ENCODE measurements around the gene SLC6A8.
A peak's percentile ranks its signal among the peaks of the same experiment; 100 is the strongest.

Gene SLC6A8

DNA sequence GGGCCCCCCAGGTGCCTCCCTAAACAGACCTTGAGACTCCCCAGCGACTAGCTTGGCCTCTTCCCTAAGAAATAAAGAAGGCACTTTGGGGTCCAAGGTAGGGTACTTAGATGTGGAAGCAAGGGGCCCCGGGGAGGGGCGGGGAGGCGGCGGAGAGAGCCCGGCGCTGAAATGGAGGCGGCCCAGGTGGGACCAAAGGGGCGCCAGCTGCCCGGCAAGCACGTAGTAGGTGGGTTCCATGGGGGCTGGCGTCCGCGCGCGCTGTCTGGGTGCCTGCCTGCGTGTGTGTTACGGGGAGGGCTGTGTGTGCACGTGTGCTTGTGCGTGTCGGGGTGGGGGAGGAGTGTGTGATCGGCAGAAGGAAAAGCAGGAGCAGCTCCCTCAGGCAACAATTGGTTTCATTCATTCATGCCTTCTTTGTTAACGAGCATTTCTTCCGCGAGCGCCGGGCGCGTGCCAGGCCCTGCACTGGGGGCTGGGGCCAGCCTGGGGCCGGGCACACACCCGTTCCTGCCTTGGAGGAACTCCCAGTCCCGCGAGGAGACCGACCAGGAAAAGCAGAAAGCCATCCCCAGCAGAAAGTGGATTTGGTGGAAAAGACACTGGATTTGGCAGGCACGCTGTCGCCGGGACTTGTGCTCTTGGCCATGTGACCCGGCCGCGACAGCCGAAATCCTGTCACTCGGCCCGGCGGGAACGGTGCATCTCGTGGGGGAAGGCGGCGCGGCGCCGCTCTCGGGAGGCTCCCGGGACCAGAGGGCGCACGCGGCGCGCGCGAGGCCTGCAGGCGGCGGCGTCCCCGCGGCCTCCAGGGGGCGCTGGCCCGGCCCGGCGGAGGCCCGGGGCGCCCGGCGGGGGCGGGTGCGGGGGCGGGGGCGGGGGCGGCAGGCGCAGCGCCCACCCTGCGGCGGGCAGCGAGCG is 44.0 kb upstream of the SLC6A8 start:
- Histone ChIP-seq H3K18ac (ENCODE audit: low read length) (peak overlapping the region; percentile 48), H4K91ac (ENCODE audit: low read depth, low read length, poor library complexity) (no peak overlapping the region), H3K4me3 (ENCODE audit: low read length in 2 of 2) (peak overlapping the region; percentile 29 to 64), H3K36me3 (replicated peaks in 1 of 2; ENCODE audit: control insufficient read depth in 2 of 2, insufficient read depth in 2 of 2, low read length in 2 of 2) (no peaks in the 10 kb centered on the region), H3K4me2 (ENCODE audit: insufficient read depth, low read length, poor library complexity, severe bottlenecking) (peak overlapping the region; percentile 54), H3K4ac (ENCODE audit: low read length) (no peak overlapping the region), H3K79me1 (ENCODE audit: low read depth, low read length) (no peaks in the 10 kb centered on the region), H3K9ac (ENCODE audit: low read depth, low read length, poor library complexity) (no peak overlapping the region), H2BK12ac (ENCODE audit: low read length) (no peak overlapping the region), H2BK120ac (ENCODE audit: low read depth, low read length) (no peak overlapping the region), H3K23ac (ENCODE audit: low read depth, low read length, poor library complexity) (no peak overlapping the region), H2BK15ac (ENCODE audit: low read length) (no peak overlapping the region), H3K9me3 (replicated peaks in 1 of 2; ENCODE audit: control insufficient read depth in 2 of 2, insufficient read depth in 1 of 2, low read depth in 1 of 2, low read length in 2 of 2) (no peaks in the 10 kb centered on the region), H2AFZ (ENCODE audit: low read length) (peak overlapping the region; percentile 90), H3K27ac (replicated peaks; ENCODE audit: low read length) (no peak overlapping the region), H3K27me3 (ENCODE audit: control insufficient read depth in 3 of 3, insufficient read depth in 3 of 3, low read depth in 1 of 3, low read length in 3 of 3) (peaks cover 7 to 89% (median 56%) of the 10 kb centered on the region in 3 experiments), H4K8ac (ENCODE audit: low read depth, low read length) (no peak overlapping the region), H3K14ac (ENCODE audit: low read length) (no peak overlapping the region), H3K4me1 (ENCODE audit: control insufficient read depth in 2 of 2, insufficient read depth in 1 of 2, low read depth in 1 of 2, low read length in 2 of 2) (peaks cover 14 to 16% of the 10 kb centered on the region in 2 donors), H2AK5ac (ENCODE audit: low read depth, low read length) (no peak overlapping the region), H2BK5ac (ENCODE audit: low read length) (no peak overlapping the region)
- no CpG with 5 or more reads among the region's 84 CpGs for WGBS, 2 donors (ENCODE audit: extremely low coverage in 2 of 2, insufficient read length in 2 of 2, insufficient replicate concordance in 1 of 2)
- DNase-seq (ENCODE audit: low spot score) = no peak

DNA sequence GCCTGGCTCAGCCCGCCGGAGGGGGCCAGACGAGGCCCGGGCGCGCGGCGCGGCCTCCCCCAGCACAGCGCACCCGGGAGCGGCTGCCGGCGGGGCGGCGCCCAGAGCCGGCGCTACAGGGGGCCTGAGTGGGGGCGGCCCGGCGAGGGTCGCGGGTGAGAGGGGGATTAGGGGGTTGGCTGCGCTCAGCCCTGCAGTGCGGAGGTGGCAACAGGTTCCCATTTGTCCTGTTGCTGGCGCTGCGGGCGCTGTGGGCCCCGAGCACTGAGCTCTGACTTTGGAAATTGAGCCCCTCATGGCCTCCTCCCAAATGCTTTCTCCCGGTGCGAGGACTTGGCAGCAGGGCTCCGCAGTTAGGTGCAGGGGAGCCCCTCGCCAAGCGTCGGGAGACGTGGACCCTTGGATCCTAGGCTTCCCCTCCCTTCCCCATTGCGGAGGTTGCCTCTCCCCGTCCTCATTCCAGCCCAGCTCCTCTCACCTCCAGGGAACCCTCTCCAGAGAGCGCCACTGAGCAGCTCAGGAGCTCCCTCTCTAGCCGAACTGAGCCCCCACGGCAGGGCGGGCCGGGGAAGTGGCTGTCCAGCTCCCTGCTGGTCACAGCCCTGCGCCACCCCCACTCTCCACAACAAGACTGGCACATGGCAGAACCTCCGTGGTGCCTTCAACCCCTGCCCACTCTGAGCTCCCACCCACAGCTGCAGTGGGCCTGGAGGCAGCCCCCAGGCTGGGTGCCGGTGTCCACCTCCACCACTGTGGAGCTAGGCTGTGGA is 43.2 kb upstream of the SLC6A8 start:
- no peaks in the 10 kb centered on the region for H3K79me1 ChIP-seq (ENCODE audit: low read depth, low read length)
- H2AFZ ChIP-seq (ENCODE audit: low read length) = peak overlapping the region; percentile 73
- H2BK120ac ChIP-seq (ENCODE audit: low read depth, low read length) = no peak overlapping the region
- no peak for DNase-seq (ENCODE audit: low spot score)
- H2AK5ac ChIP-seq (ENCODE audit: low read depth, low read length) = no peak overlapping the region
- no peak overlapping the region for H3K14ac ChIP-seq (ENCODE audit: low read length)
- no peak overlapping the region for H4K8ac ChIP-seq (ENCODE audit: low read depth, low read length)
- H2BK15ac ChIP-seq (ENCODE audit: low read length) = no peak overlapping the region
- H3K36me3 ChIP-seq (replicated peaks in 1 of 2; ENCODE audit: control insufficient read depth in 2 of 2, insufficient read depth in 2 of 2, low read length in 2 of 2) = no peaks in the 10 kb centered on the region
- no peak overlapping the region for H2BK5ac ChIP-seq (ENCODE audit: low read length)
- H3K9ac ChIP-seq (ENCODE audit: low read depth, low read length, poor library complexity) = no peak overlapping the region
- peak overlapping the region; percentile 54 for H3K4me2 ChIP-seq (ENCODE audit: insufficient read depth, low read length, poor library complexity, severe bottlenecking)
- H2BK12ac ChIP-seq (ENCODE audit: low read length) = no peak overlapping the region
- H3K23ac ChIP-seq (ENCODE audit: low read depth, low read length, poor library complexity) = no peak overlapping the region
- H3K9me3 ChIP-seq (replicated peaks in 1 of 2; ENCODE audit: control insufficient read depth in 2 of 2, insufficient read depth in 1 of 2, low read depth in 1 of 2, low read length in 2 of 2) = no peaks in the 10 kb centered on the region
- H4K91ac ChIP-seq (ENCODE audit: low read depth, low read length, poor library complexity) = no peak overlapping the region
- no peak overlapping the region for H3K4ac ChIP-seq (ENCODE audit: low read length)
- peak overlapping the region; percentile 48 for H3K18ac ChIP-seq (ENCODE audit: low read length)
- peak overlapping the region; percentile 20 to 64 for H3K4me3 ChIP-seq (ENCODE audit: low read length in 2 of 2)
- peaks cover 14 to 16% of the 10 kb centered on the region in 2 donors for H3K4me1 ChIP-seq (ENCODE audit: control insufficient read depth in 2 of 2, insufficient read depth in 1 of 2, low read depth in 1 of 2, low read length in 2 of 2)
- H3K27ac ChIP-seq (replicated peaks; ENCODE audit: low read length) = no peak overlapping the region
- peaks cover 7 to 88% (median 64%) of the 10 kb centered on the region in 3 experiments for H3K27me3 ChIP-seq (ENCODE audit: control insufficient read depth in 3 of 3, insufficient read depth in 3 of 3, low read depth in 1 of 3, low read length in 3 of 3)
- no CpG with 5 or more reads among the region's 46 CpGs for WGBS, 2 donors (ENCODE audit: extremely low coverage in 2 of 2, insufficient read length in 2 of 2, insufficient replicate concordance in 1 of 2)

DNA sequence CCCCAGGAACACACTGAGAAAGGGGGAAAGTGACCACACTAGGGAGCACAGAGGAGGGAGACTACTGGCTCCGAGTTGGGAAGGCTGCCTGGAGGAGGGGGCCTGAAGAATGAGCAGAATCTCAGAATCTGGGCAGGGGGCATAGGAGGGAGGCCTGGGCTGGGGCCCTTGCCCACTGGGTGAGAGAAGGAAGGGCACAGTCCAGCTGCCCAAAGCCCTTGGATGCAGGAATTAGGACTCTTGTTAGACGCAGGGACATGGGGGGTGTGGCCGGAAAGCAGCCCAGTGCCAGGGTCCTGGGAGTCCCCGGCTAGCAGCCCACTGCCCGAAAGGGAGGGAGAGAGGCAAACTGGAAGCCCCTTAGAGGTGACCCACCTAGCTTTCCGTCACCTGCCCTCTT is 42.6 kb upstream of the SLC6A8 start:
- no peak overlapping the region for H3K9ac ChIP-seq (ENCODE audit: low read depth, low read length, poor library complexity)
- H4K91ac ChIP-seq (ENCODE audit: low read depth, low read length, poor library complexity) = no peak overlapping the region
- H3K79me1 ChIP-seq (ENCODE audit: low read depth, low read length) = no peaks in the 10 kb centered on the region
- H3K9me3 ChIP-seq (replicated peaks in 1 of 2; ENCODE audit: control insufficient read depth in 2 of 2, insufficient read depth in 1 of 2, low read depth in 1 of 2, low read length in 2 of 2) = no peaks in the 10 kb centered on the region
- peaks cover 14 to 16% of the 10 kb centered on the region in 2 donors for H3K4me1 ChIP-seq (ENCODE audit: control insufficient read depth in 2 of 2, insufficient read depth in 1 of 2, low read depth in 1 of 2, low read length in 2 of 2)
- no peak overlapping the region for H4K8ac ChIP-seq (ENCODE audit: low read depth, low read length)
- H3K14ac ChIP-seq (ENCODE audit: low read length) = no peak overlapping the region
- no peak overlapping the region for H3K4ac ChIP-seq (ENCODE audit: low read length)
- no peak overlapping the region for H2AK5ac ChIP-seq (ENCODE audit: low read depth, low read length)
- H3K4me2 ChIP-seq (ENCODE audit: insufficient read depth, low read length, poor library complexity, severe bottlenecking) = no peak overlapping the region
- H2BK12ac ChIP-seq (ENCODE audit: low read length) = no peak overlapping the region
- peaks cover 7 to 82% (median 64%) of the 10 kb centered on the region in 3 experiments for H3K27me3 ChIP-seq (ENCODE audit: control insufficient read depth in 3 of 3, insufficient read depth in 3 of 3, low read depth in 1 of 3, low read length in 3 of 3)
- WGBS, 2 donors (ENCODE audit: extremely low coverage in 2 of 2, insufficient read length in 2 of 2, insufficient replicate concordance in 1 of 2) = no CpG with 5 or more reads among the region's 6 CpGs
- H2AFZ ChIP-seq (ENCODE audit: low read length) = peak overlapping the region; percentile 73
- no peak overlapping the region for H3K4me3 ChIP-seq (ENCODE audit: low read length in 2 of 2)
- no peak overlapping the region for H2BK5ac ChIP-seq (ENCODE audit: low read length)
- H2BK120ac ChIP-seq (ENCODE audit: low read depth, low read length) = no peak overlapping the region
- H3K18ac ChIP-seq (ENCODE audit: low read length) = no peak overlapping the region
- H3K23ac ChIP-seq (ENCODE audit: low read depth, low read length, poor library complexity) = no peak overlapping the region
- DNase-seq (ENCODE audit: low spot score) = no peak
- H3K36me3 ChIP-seq (replicated peaks in 1 of 2; ENCODE audit: control insufficient read depth in 2 of 2, insufficient read depth in 2 of 2, low read length in 2 of 2) = no peaks in the 10 kb centered on the region
- H2BK15ac ChIP-seq (ENCODE audit: low read length) = no peak overlapping the region
- H3K27ac ChIP-seq (replicated peaks; ENCODE audit: low read length) = no peak overlapping the region
